Activated CD4-positive, CD25-positive, alpha-beta regulatory T cell (primary cell): ENCODE measurements around the gene MYO10.

Experiments
- DNase-seq, 4 experiments: peaks; one replicate each; lab custom pipeline; 2025; lab: John Stamatoyannopoulos, UW

Gene MYO10

GRCh38 chr5:16943846-16944678, 8.0 kb upstream of the MYO10 start:
- no peak for DNase-seq

DNA sequence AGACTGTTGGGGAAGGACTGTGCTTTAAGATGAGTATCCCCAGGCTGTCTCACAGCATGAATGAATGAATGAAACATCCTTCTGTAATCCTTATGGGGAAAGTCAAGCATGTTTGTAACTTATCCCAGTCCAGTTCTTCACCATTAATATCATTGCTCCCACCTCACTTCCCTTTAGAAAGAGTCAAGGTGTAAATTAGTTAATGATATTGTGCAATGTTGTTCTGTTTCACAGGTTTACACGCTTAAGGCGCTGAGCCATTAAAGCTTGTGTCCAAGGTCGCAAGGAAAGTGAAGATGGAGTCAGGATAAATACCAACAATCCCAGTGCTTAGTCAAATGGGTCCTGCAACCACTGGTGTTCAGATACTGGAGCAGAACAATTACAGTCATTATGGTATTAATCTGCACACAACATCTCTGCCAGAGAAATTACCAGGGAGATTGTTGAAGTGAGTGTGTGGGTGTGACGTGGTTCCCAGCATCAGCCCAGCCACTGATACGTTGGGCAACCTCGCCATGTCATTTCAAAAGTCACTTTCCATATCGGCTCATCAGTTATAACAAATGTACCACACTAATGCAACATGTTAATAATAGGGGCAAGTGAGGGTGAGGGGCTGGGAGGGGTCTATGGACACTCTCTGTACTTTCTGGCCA, 1.5 kb upstream of the MYO10 start:
- DNase-seq, result no peak

DNA sequence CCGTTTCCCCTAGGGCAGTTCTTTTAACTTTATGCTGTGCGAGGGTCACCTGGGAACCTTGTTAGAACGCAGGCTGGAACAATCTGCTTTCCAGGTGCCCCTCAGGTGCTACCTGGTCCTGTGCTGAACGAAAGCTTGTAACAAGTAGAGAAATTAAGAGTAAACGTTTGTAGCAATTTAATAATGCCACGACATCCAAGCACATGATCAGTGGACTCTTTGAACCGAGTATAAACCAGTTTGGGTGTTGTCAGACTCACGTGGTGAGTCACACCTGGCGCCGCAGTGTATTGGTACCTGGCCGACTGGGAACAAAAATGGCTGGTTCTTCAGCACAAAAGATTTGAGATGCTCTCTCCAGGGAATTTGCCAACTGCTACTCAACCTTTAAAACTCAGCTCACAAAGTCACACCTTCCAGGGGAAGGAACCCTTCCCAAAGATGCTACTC, 926 bp upstream of the MYO10 start:
- DNase-seq, result no peak

- DNase-seq, result no peak
Observed at GRCh38 chr5:16935231-16936149, 598 bp downstream of the MYO10 start.

DNA sequence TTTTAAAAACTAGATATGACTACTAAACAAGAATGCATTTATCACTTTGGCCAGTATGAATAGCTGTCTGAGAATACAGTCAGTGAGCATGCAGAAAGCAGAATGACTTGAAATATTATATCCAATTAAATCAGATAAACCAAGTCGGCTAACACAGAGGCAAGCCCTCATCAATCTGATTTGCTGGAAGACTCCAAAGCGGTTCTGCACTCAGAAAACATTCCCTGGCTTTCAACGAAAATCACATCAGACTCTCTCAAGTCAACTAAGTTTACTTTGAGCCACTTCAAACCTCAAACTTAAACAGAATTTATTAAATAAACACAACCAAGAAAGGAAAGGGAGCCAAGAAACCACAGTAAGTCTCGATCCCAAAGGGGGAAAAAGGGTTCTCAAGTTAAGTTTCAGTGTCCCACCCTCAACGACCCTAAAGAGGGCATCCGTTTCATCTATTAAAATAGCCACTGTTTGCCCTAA, 1.4 kb downstream of the MYO10 start:
- no peak for DNase-seq

DNA sequence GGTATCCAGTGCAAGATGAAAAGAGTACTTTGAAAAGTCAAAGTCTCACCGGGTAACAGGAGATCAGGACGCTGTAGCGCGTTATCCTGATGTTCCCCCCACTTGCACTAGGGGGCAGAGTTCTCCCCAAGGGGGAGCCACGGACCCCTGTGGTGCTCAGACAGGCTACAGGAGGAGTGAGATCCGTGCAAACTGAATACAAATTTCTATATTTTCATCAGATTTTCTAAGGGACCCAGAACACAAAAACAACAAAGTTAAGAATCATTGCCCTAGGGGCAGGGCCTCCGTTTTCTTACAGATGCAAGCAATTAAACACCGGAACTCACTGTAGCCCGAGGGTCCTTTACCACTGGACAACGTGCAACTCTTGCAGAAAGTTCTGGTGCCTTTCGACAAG, 2.0 kb downstream of the MYO10 start:
- DNase-seq, result no peak

DNA sequence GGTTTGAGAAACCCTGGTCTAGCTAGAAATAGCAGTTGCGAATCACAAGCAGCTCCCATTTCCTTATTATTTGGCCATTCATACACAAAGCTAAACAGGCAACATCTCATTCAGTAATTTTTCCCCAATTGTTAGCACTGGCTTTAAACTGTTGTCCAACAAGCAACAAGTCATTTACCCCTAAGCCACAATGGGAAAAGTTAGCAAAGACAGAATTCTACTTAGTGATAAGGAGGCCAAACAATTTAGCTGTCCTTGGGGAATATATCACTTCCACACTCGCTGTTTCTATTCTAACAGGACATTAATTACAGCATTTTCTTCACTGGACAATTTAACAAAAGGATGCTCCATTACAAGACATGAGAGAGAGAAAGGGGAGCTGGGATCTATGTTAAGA, 2.8 kb downstream of the MYO10 start:
- DNase-seq, result no peak

GRCh38 chr5:16932401-16932800, 3.7 kb downstream of the MYO10 start:
- no peak for DNase-seq

GRCh38 chr5:16931334-16932110, 4.6 kb downstream of the MYO10 start:
- no peak for DNase-seq

GRCh38 chr5:16930496-16930895, 5.6 kb downstream of the MYO10 start:
- DNase-seq, result no peak

DNA sequence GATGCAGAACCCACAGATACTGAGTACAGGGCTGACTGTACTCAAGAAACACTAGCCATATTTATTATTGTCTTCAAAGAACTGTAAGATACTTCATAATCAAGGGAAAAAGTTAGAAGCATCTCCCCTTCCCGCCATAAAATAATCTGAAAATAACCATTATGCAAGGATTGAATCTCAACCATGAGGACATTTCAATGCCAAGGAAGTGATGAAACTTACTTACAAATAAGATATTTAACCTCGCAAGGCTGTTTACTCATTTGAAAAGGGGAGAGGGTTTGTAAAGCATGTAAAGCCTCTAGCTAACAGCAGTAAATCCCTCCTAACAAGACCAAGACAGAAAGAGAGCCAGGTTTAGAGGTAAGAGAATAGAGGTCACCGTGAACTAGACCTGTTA, 6.3 kb downstream of the MYO10 start:
- DNase-seq, result no peak

DNA sequence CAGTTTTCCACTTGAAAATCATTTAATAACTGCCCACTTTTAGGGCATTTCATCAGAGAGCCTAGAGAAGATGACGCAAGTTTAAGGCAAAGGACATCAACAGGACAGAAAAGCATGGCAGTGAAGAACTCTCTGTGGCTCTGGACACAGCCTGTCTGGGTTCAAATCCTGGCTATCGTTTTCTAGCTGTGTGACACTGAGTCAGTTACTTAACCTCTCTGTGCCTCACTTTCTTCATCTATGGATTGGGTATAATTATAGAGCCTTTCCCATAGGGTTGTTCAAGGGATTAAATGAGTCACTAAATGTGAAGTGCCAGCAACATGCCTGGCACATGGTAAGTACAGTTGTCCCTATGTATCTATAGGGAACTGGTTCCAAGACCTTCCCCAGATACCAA, 6.7 kb downstream of the MYO10 start:
- DNase-seq, result no peak

GRCh38 chr5:16927613-16928012, 8.5 kb downstream of the MYO10 start:
- no peak for DNase-seq

- no peak for DNase-seq
Observed at GRCh38 chr5:16926417-16926816, 9.7 kb downstream of the MYO10 start.

DNA sequence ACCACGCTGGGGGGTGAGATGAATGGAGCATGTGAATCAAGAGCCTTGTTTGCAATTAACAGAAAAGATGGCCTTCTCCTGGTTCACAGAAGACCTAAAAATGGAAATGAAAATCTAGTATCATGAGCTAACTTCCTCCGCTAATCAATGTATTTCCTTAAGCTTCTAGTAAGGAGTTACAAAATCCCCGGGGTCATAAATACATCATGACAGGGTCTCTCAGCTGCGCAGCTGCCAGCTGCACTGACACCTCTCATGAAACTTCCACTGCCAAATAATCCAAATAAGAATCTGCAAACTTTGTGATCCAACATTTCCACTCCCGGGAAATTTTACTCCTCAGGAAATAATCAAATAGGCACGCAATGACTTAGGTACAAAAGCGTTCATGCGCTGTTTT, 11.9 kb downstream of the MYO10 start:
- no peak for DNase-seq

- DNase-seq, result no peak
Observed at GRCh38 chr5:16922430-16922829, 13.7 kb downstream of the MYO10 start.

DNA sequence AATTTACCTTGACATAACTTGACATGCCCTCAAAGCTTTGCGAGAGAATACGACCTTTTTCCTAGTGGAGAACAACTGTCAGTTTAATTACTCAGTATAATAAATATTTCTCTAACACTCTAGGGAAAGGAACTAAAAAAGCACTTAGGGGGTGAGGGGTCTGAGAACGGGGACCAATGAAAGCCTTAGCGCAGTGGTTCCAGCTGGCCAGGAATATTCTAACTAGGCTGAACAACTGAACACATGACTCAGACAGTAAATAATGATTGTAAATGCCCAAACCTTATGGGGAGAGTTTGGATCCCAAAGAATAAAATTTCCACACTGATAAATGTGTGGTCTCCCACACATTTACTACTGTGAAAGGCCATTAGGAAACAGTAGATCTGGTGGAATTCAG, 14.9 kb downstream of the MYO10 start:
- DNase-seq, result no peak

GRCh38 chr5:16920109-16920816, 15.8 kb downstream of the MYO10 start:
- no peak for DNase-seq

DNA sequence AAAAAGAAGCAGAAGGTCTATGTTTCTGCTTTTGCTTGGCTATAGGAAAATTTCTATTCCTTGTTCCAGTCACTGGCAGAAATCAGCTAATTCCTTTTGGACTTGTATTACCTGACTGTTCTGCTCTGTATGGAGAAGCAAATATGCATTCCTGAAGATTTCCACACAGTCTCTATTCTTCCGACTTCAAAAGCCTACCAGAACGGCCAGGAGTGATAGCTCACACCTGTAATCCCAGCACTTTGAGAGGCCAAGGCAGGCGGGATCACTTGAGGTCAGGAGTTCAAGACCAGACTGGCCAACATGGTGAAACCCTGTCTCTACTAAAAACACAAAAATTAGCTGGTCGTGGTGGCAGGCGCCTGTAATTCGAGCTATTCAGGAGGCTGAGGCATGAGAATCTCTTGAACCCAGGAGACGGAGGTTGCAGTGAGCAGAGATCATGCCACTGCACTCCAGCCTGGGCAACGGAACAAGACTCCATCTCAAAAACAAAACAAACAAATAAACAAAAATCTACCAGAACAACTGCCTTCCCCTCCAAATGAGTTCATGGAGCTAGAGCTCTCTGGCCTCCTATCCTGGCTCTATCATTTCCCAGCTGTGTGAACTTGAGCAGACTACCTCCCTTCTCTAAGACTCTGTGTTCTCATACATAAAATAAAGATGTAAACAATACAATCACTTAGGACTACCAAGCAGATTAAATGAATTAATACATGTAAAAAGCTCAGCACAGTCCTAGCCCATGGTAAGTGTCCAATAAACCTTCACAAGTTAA, 17.0 kb downstream of the MYO10 start:
- DNase-seq, result no peak

GRCh38 chr5:16918156-16918555, 17.9 kb downstream of the MYO10 start:
- DNase-seq, result no peak
